AG09319 (cell line): ENCODE measurements around the gene SUN2.
A peak's percentile ranks its signal among the peaks of the same experiment; 100 is the strongest.

ENCODE experiments used
- DNase-seq: peaks from one replicate; pipeline ENCODE4 v3.0.0-alpha.2; 2010; ENCODE audit warnings: low read depth; ENCODE audit errors: extremely low read depth
- CTCF ChIP-seq: IDR thresholded peaks from 2 replicates; pipeline ENCODE4 v1.5.1; 2011; ENCODE audit warnings: low read depth, mild to moderate bottlenecking, inconsistent platforms, low read length, moderate library complexity

The SUN2 gene

GRCh38 chr22:38720350-38720749 is 35.4 kb downstream of the SUN2 start:
- no peak for DNase-seq
- no peak for TF ChIP-seq CTCF

- DNase-seq: no peak
- TF ChIP-seq CTCF: no peak
Measured at GRCh38 chr22:38719196-38719595, 36.6 kb downstream of the SUN2 start.

DNA sequence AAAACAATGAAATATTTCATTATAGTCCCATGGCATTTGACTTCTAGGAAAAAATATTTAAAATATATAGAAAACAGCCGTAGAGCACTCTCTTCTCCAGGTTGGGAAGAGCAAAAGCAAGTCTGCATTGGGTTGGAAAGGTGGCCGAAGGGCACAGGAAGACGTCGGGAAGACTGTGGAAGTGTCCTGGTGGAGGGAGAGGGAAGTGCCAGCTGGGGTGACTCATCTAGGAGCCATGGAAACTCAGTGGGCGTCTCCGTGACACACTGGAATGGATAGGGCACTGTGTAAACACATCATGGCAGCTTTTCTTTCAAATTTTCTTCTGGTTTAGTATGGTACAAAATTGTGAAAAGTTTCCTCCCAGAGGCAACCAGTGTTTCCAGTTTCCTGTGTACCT is 37.4 kb downstream of the SUN2 start:
- peak; percentile 54 for DNase-seq
- TF ChIP-seq CTCF: peak; percentile 50

DNA sequence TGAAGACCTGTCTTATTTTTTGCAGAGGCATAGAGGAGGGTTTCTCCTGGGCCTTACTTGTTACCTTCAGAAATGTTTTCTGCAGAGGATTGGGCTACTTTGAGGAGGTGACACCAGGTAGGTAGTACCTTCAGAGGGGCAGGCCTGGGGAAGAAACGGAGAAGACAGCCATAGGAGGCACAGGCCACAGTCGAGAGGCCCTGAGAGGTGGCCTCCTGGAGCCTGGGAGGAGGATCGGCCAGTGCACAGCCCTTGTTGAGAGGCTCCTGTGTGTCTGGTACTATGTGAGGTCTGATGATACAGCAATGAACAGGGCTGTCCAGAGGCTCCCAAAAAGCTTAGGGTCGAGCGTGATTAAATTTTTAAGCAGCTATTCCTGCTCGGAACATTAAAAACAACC is 38.6 kb downstream of the SUN2 start:
- no peak for TF ChIP-seq CTCF
- no peak for DNase-seq

- DNase-seq: no peak
- TF ChIP-seq CTCF: no peak
Measured at GRCh38 chr22:38716826-38717225, 39.0 kb downstream of the SUN2 start.

DNA sequence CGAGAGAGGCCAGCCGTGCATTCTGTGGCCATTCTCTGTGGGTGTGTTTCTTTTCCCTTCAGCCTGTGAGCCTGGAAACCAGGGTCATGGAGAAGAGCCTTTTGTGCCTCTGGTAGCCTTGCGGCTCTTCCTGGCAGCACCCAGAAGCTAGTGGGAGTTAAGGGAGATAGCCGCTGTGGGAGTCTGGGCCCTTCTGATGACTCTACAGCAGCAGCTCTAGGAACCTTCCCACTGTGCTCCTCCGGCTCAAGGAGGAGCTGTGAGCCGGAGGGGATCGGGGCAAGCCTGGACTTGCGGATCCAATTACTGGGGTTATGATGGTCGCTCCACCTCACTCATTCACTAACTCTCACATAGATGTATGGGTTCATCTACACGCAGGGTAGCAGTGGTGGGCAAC is 39.5 kb downstream of the SUN2 start:
- no peak for TF ChIP-seq CTCF
- DNase-seq: no peak

DNA sequence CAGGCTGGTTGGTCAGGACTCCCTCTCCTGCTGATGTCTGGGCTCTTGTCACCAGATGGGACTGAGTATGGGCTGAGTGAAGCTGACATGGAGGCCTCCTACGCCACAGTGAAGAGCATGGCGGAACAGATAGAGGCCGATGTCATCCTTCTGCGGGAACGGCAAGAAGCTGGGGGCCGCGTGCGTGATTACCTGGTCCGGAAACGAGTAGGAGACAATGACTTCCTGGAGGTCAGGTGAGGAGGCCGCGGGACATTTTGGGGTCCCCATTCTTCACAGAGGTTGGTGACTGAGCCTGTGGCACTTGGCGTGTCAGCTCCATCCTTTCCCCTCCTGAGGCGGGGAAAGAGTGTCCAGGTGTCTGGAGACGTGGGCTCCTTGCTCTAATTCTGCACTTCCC is 39.9 kb downstream of the SUN2 start:
- DNase-seq: no peak
- TF ChIP-seq CTCF: no peak
